ENCODE results near the gene ZNF444. TPM values are rescaled to one million over a fixed set of nuclear protein-coding genes. Genes with fewer than 3 reads are reported as not detected.

Gene ZNF444
- total RNA-seq, 2 donors from 2014 or later = 62.0 to 105 TPM

- 83% methylated on average over 10 of the region's 10 CpGs for WGBS
- TF ChIP-seq CTCF (IDR thresholded peaks at IDR 0.05) (no peak), POLR2AphosphoS5 (IDR thresholded peaks at IDR 0.05) (no peak), POLR2A (IDR thresholded peaks at IDR 0.05) (no peak)
- Histone ChIP-seq H3K27ac (no peak overlapping the region), H3K9me3 (no peaks in the 10 kb centered on the region), H3K36me3 (no peaks in the 10 kb centered on the region), H3K4me3 (no peak overlapping the region), H3K27me3 (replicated peaks; ENCODE audit: insufficient read depth) (no peaks in the 10 kb centered on the region), H3K4me1 (replicated peaks) (peaks cover 41% of the 10 kb centered on the region)
- intact Hi-C loops (cut with DNase I) = loop anchor here (5.0 kb wide), 1 partner anchor 43 kb away; no protein-coding TSS in a partner anchor
- no peak for DNase-seq (ENCODE audit: low spot score)
These were observed 26.3 kb upstream of the ZNF444 start for GRCh38 chr19:56114778-56115110.

GRCh38 chr19:56115490-56115889 lies 25.6 kb upstream of the ZNF444 start:
- H3K36me3 ChIP-seq = no peaks in the 10 kb centered on the region
- 92% methylated on average over 21 of the region's 21 CpGs for WGBS
- TF ChIP-seq POLR2AphosphoS5 (IDR thresholded peaks at IDR 0.05) = no peak
- no peak for TF ChIP-seq CTCF (IDR thresholded peaks at IDR 0.05)
- TF ChIP-seq POLR2A (IDR thresholded peaks at IDR 0.05) = no peak
- no peak overlapping the region for H3K4me3 ChIP-seq
- no peaks in the 10 kb centered on the region for H3K27me3 ChIP-seq (replicated peaks; ENCODE audit: insufficient read depth)
- no peak overlapping the region for H3K27ac ChIP-seq
- H3K4me1 ChIP-seq (replicated peaks) = peaks cover 38% of the 10 kb centered on the region
- H3K9me3 ChIP-seq = no peaks in the 10 kb centered on the region
- intact Hi-C loops (cut with DNase I) = no loop called here
- no peak for DNase-seq (ENCODE audit: low spot score)

DNA sequence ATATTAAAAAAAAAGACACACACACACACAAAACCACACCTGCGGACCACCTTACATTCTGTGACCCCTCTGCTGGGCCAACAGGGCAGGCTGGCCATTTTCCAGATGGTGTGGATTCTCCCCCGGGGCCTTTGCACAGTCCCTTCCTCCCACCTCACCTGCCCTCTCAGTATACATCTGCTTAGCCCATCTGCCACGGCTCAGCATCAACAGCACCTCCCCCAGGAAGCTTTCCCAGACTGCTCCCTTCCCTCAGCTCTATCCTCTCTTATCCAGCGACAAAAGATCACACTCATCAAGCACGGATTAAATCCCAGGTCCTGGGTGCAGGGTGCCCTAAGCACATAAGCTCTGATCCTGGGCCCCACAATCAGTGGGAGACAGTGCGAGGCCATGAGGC lies 24.5 kb upstream of the ZNF444 start:
- no peak overlapping the region for H3K4me3 ChIP-seq
- TF ChIP-seq CTCF (IDR thresholded peaks at IDR 0.05) (no peak), POLR2A (IDR thresholded peaks at IDR 0.05) (no peak), POLR2AphosphoS5 (IDR thresholded peaks at IDR 0.05) (no peak)
- DNase-seq (ENCODE audit: low spot score) = no peak
- no peaks in the 10 kb centered on the region for H3K36me3 ChIP-seq
- no peaks in the 10 kb centered on the region for H3K9me3 ChIP-seq
- H3K27ac ChIP-seq = no peak overlapping the region
- 94% methylated on average over 6 of the region's 6 CpGs for WGBS
- no peaks in the 10 kb centered on the region for H3K27me3 ChIP-seq (replicated peaks; ENCODE audit: insufficient read depth)
- intact Hi-C loops (cut with DNase I) = no loop called here
- H3K4me1 ChIP-seq (replicated peaks) = peaks cover 27% of the 10 kb centered on the region

DNA sequence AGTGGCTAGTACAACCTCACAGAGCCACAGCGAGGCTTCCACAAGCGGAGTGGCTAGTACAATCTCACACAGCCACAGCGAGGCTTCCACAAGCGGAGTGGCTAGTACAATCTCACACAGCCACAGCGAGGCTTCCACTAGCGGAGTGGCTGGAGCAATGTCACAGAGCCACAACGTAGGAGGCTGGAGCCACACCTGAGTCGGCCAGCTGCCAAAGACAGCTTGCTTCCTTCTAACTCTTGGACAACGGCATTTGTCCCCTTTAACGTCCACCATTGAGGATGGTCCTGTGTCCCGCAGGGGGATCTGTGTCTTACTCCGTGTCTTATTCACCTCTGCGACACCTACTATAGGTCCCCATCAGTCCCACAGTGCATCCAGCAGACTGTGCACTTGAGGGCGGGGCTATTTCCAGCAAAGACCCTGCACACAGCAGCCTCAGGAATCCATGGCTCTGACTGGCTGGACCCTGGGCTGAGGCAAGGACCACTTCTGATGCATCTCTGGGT lies 23.7 kb upstream of the ZNF444 start:
- Histone ChIP-seq H3K9me3 (no peaks in the 10 kb centered on the region), H3K27ac (peak overlapping the region in 1 of 2 donors; percentile 38), H3K4me3 (no peak overlapping the region), H3K4me1 (replicated peaks) (peaks cover 19% of the 10 kb centered on the region), H3K36me3 (no peaks in the 10 kb centered on the region), H3K27me3 (replicated peaks; ENCODE audit: insufficient read depth) (no peaks in the 10 kb centered on the region)
- DNase-seq (ENCODE audit: low spot score) = no peak
- TF ChIP-seq POLR2AphosphoS5 (IDR thresholded peaks at IDR 0.05) = no peak
- no peak for TF ChIP-seq CTCF (IDR thresholded peaks at IDR 0.05)
- no peak for TF ChIP-seq POLR2A (IDR thresholded peaks at IDR 0.05)
- intact Hi-C loops (cut with DNase I) = no loop called here
- 70% methylated on average over 14 of the region's 14 CpGs for WGBS

- no peaks in the 10 kb centered on the region for H3K27me3 ChIP-seq (replicated peaks; ENCODE audit: insufficient read depth)
- H3K4me1 ChIP-seq (replicated peaks) = peaks cover 14% of the 10 kb centered on the region
- 28% methylated on average over 9 of the region's 9 CpGs for WGBS
- intact Hi-C loops (cut with DNase I) = no loop called here
- no peaks in the 10 kb centered on the region for H3K36me3 ChIP-seq
- H3K4me3 ChIP-seq = no peak overlapping the region
- TF ChIP-seq POLR2AphosphoS5 (IDR thresholded peaks at IDR 0.05) (no peak), CTCF (IDR thresholded peaks at IDR 0.05) (no peak), POLR2A (IDR thresholded peaks at IDR 0.05) (no peak)
- DNase-seq (ENCODE audit: low spot score) = no peak
- H3K27ac ChIP-seq = peak overlapping the region in 1 of 2 donors; percentile 38
- no peaks in the 10 kb centered on the region for H3K9me3 ChIP-seq
These were observed 23.2 kb upstream of the ZNF444 start for GRCh38 chr19:56117889-56118288.

All from prostate gland (tissue), 2 donors.